DOHH2 (cell line): ENCODE measurements around the gene EEF2KMT.
"Not testable (repeated sequence)": the region's sequence is repeated elsewhere in the genome, so short reads cannot be mapped to it uniquely, and the experiment has no call there.

Source experiments
- EZH2phosphoT487 ChIP-seq: fragments of 200-600 bp; sonication (generic); IDR thresholded peaks from 2 replicates; pipeline ENCODE4 v1.6.1; 2017; ENCODE audit warnings: borderline replicate concordance, mild to moderate bottlenecking, antibody characterized with exemption, low read length, moderate library complexity, mixed read lengths
- TF ChIP-seq, protein P1 (sequence below): fragments of 200-600 bp; sonication (generic); IDR thresholded peaks from one replicate; pipeline ENCODE4 v1.5.1; 2014; ENCODE audit warnings: antibody characterized with exemption, mild to moderate bottlenecking, low read depth, low read length; ENCODE audit not compliant: poor library complexity, severe bottlenecking

DNA sequence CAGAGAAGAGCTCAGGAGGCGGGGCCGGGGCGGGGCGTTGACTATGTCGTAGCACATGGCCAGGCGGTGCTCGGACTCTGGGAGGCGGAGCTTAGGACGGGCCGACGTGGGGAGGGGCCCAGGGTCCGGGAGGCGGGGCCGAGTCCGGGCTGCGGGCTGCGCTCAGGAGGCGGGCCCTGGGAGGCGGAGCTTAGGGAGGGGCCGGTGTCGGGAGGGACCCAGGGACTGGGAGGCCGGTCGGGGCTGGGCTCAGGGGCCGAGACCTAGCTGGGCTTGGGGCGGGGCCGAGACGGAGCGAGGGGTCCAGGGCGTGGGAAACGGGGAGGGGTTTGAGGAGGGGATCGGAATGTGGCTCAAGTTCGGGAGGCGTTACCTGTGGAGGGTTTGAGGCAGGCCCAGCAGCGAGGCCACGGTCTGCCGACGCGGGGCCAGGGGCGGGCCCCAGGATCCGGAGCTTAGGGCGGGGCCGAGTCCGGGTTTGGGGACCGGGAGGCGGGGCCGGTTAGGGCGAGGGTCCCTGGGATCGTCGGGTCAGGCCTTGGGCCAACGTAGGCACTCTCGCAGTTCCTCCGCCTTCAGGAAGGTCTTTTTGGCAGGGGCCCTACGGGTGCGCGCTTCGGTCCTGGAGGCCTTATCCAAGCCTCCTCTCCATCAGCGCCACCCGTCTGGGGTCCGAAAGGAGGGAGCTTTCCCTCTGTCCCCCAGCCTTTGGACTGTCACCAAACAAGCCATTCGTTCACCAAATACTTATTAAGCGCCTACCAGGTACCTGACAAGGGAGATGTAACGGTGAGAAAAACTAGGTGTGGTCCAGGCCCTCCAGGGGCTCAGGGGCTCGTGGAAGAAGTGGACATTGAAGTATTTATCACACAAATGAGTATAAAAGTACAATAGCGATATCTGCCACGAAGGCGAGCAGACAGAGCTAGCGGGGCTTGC is 895 bp upstream of the EEF2KMT start:
- TF ChIP-seq, protein P1, sequence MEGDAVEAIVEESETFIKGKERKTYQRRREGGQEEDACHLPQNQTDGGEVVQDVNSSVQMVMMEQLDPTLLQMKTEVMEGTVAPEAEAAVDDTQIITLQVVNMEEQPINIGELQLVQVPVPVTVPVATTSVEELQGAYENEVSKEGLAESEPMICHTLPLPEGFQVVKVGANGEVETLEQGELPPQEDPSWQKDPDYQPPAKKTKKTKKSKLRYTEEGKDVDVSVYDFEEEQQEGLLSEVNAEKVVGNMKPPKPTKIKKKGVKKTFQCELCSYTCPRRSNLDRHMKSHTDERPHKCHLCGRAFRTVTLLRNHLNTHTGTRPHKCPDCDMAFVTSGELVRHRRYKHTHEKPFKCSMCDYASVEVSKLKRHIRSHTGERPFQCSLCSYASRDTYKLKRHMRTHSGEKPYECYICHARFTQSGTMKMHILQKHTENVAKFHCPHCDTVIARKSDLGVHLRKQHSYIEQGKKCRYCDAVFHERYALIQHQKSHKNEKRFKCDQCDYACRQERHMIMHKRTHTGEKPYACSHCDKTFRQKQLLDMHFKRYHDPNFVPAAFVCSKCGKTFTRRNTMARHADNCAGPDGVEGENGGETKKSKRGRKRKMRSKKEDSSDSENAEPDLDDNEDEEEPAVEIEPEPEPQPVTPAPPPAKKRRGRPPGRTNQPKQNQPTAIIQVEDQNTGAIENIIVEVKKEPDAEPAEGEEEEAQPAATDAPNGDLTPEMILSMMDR: not testable (repeated sequence)
- TF ChIP-seq EZH2phosphoT487: not testable (repeated sequence)
